ENCODE data around the gene UPK1B.
"Not testable (repeated sequence)": the region's sequence is repeated elsewhere in the genome, so short reads cannot be mapped to it uniquely, and the experiment has no call there.

- TF ChIP-seq CTCF, POLR2A (IDR thresholded peaks at IDR 0.05): not testable (repeated sequence)
Observed at GRCh38 chr3:119132291-119132690, 41.1 kb upstream of the UPK1B start.
